Measurements from ENCODE around the gene MPZL3. TPM values are rescaled to one million over a fixed set of nuclear protein-coding genes. Genes with fewer than 3 reads are reported as not detected.

Gene MPZL3
- total and polyA plus RNA-seq, 12 donors = 0.28 to 3.2 (median 0.85) TPM

GRCh38 chr11:118289401-118289800 is 37.2 kb upstream of the MPZL3 start:
- Histone ChIP-seq H3K27me3 (no peaks in the 10 kb centered on the region), H3K27ac (no peak overlapping the region), H3K4me1 (replicated peaks in 1 of 2) (no peaks in the 10 kb centered on the region)

GRCh38 chr11:118287006-118287405 is 34.8 kb upstream of the MPZL3 start:
- no peak overlapping the region for H3K4me3 ChIP-seq
- no peak for DNase-seq
- TF ChIP-seq CTCF (IDR thresholded peaks at IDR 0.05) = no peak
- no peak for TF ChIP-seq POLR2A (IDR thresholded peaks at IDR 0.05)
- H3K9me3 ChIP-seq (replicated peaks in 1 of 3) = no peaks in the 10 kb centered on the region
- H3K27ac ChIP-seq = no peak overlapping the region
- H3K4me1 ChIP-seq (replicated peaks in 1 of 2) = no peaks in the 10 kb centered on the region
- no peaks in the 10 kb centered on the region for H3K36me3 ChIP-seq (replicated peaks in 1 of 2)
- no peaks in the 10 kb centered on the region for H3K27me3 ChIP-seq
- intact Hi-C loops (cut with DNase I) = no loop called here
- WGBS, 4 donors = 44 to 86% (median 72%) methylated on average over 1 of the region's 1 CpG

More at GRCh38 chr11:118289401-118289800, 37.2 kb upstream of the MPZL3 start:
- Histone ChIP-seq H3K4me3 (no peak overlapping the region), H3K9me3 (replicated peaks in 1 of 3) (no peaks in the 10 kb centered on the region), H3K36me3 (replicated peaks in 1 of 2) (no peaks in the 10 kb centered on the region)
- intact Hi-C loops (cut with DNase I) = no loop called here
- TF ChIP-seq CTCF (IDR thresholded peaks at IDR 0.05) (no peak), POLR2A (IDR thresholded peaks at IDR 0.05) (no peak)
- DNase-seq = no peak

GRCh38 chr11:118286545-118286944 is 34.4 kb upstream of the MPZL3 start:
- H3K4me3 ChIP-seq = no peak overlapping the region
- intact Hi-C loops (cut with DNase I) = no loop called here
- no peak for TF ChIP-seq POLR2A (IDR thresholded peaks at IDR 0.05)
- TF ChIP-seq CTCF (IDR thresholded peaks at IDR 0.05) = no peak
- no peaks in the 10 kb centered on the region for H3K9me3 ChIP-seq (replicated peaks in 1 of 3)
- WGBS, 4 donors = 44 to 73% (median 58%) methylated on average over 2 of the region's 2 CpGs
- no peaks in the 10 kb centered on the region for H3K27me3 ChIP-seq
- no peaks in the 10 kb centered on the region for H3K4me1 ChIP-seq (replicated peaks in 1 of 2)
- H3K36me3 ChIP-seq (replicated peaks in 1 of 2) = no peaks in the 10 kb centered on the region
- H3K27ac ChIP-seq = no peak overlapping the region
- DNase-seq = no peak

- intact Hi-C loops (cut with DNase I) = no loop called here
- Histone ChIP-seq H3K4me3 (no peak overlapping the region), H3K36me3 (replicated peaks in 1 of 2) (no peaks in the 10 kb centered on the region), H3K27me3 (peaks cover 5% of the 10 kb centered on the region), H3K27ac (no peak overlapping the region), H3K9me3 (replicated peaks in 1 of 3) (no peaks in the 10 kb centered on the region), H3K4me1 (replicated peaks in 1 of 2) (no peaks in the 10 kb centered on the region)
- TF ChIP-seq POLR2A (IDR thresholded peaks at IDR 0.05) (no peak), CTCF (IDR thresholded peaks at IDR 0.05) (no peak)
- no peak for DNase-seq
- 53 to 66% (median 60%) methylated on average over 4 of the region's 4 CpGs for WGBS, 4 donors
These were observed 31.7 kb upstream of the MPZL3 start for GRCh38 chr11:118283756-118284350.

All from adrenal gland (tissue), 12 donors.